ENCODE results near the gene DAPP1.
"Not testable (repeated sequence)": the region's sequence is repeated elsewhere in the genome, so short reads cannot be mapped to it uniquely, and the experiment has no call there.

The DAPP1 gene

GRCh38 chr4:99828477-99828876, 11.8 kb downstream of the DAPP1 start:
- POLR2A ChIA-PET, result no interaction called here
- no peaks in the 10 kb centered on the region for H3K9me3 ChIP-seq (ENCODE audit: control extremely low read depth in 1 of 5, control insufficient read depth in 4 of 5, insufficient read depth in 2 of 5, low read depth in 1 of 5, low read length in 4 of 5)
- H3K4me1 ChIP-seq (ENCODE audit: control extremely low read depth in 1 of 4, control insufficient read depth in 4 of 4, insufficient read depth in 4 of 4, low read length in 3 of 4), result no peaks in the 10 kb centered on the region
- no peak for DNase-seq
- no peaks in the 10 kb centered on the region for H3K36me3 ChIP-seq (ENCODE audit: control insufficient read depth in 4 of 4, insufficient read depth in 4 of 4, low read length in 3 of 4)
- CTCF ChIA-PET, result interaction anchor here (0.9 to 1.6 kb wide), 3 partner anchors 10 to 18 kb away, joined by 3 to 7 read pairs (median 4); no protein-coding TSS in a partner anchor
- no peaks in the 10 kb centered on the region for H3K27me3 ChIP-seq (replicated peaks in 2 of 5; ENCODE audit: control insufficient read depth in 4 of 5, insufficient read depth in 5 of 5, low read length in 4 of 5)
- no peak overlapping the region for H3K4me3 ChIP-seq (ENCODE audit: control insufficient read depth in 1 of 7, extremely low read depth in 1 of 7, insufficient read depth in 4 of 7, low read depth in 2 of 7, low read length in 6 of 7)
- no peak overlapping the region for H3K27ac ChIP-seq (ENCODE audit: insufficient read depth in 1 of 2, low read depth in 1 of 2, low read length in 2 of 2, poor library complexity in 1 of 2, severe bottlenecking in 2 of 2)
- WGBS (ENCODE audit: insufficient coverage), result 80% methylated on average over 1 of the region's 1 CpG

- H3K9me3 ChIP-seq (ENCODE audit: control extremely low read depth in 1 of 5, control insufficient read depth in 4 of 5, insufficient read depth in 2 of 5, low read depth in 1 of 5, low read length in 4 of 5); H3K27me3 ChIP-seq (replicated peaks in 2 of 5; ENCODE audit: control insufficient read depth in 4 of 5, insufficient read depth in 5 of 5, low read length in 4 of 5); POLR2A ChIA-PET; H3K27ac ChIP-seq (ENCODE audit: insufficient read depth in 1 of 2, low read depth in 1 of 2, low read length in 2 of 2, poor library complexity in 1 of 2, severe bottlenecking in 2 of 2); H3K4me3 ChIP-seq (ENCODE audit: control insufficient read depth in 1 of 7, extremely low read depth in 1 of 7, insufficient read depth in 4 of 7, low read depth in 2 of 7, low read length in 6 of 7); H3K36me3 ChIP-seq (ENCODE audit: control insufficient read depth in 4 of 4, insufficient read depth in 4 of 4, low read length in 3 of 4); H3K4me1 ChIP-seq (ENCODE audit: control extremely low read depth in 1 of 4, control insufficient read depth in 4 of 4, insufficient read depth in 4 of 4, low read length in 3 of 4); DNase-seq: not testable (repeated sequence)
- WGBS (ENCODE audit: insufficient coverage), result 100% methylated on average over 2 of the region's 5 CpGs
- CTCF ChIA-PET, result interaction anchor here (1.8 to 2.0 kb wide), 2 partner anchors 18 to 23 kb away, joined by 7 read pairs; no protein-coding TSS in a partner anchor
These were observed 13.4 kb downstream of the DAPP1 start for GRCh38 chr4:99830051-99830450.

GRCh38 chr4:99832321-99832720, 15.7 kb downstream of the DAPP1 start:
- CTCF ChIA-PET, result interaction anchor here (0.9 kb wide), 1 partner anchor 10 kb away, joined by 3 read pairs; no protein-coding TSS in a partner anchor
- POLR2A ChIA-PET, result no interaction called here

GRCh38 chr4:99832758-99833157, 16.1 kb downstream of the DAPP1 start:
- Histone ChIP-seq H3K4me3 (ENCODE audit: control insufficient read depth in 1 of 7, extremely low read depth in 1 of 7, insufficient read depth in 4 of 7, low read depth in 2 of 7, low read length in 6 of 7) (no peak overlapping the region), H3K4me1 (ENCODE audit: control extremely low read depth in 1 of 4, control insufficient read depth in 4 of 4, insufficient read depth in 4 of 4, low read length in 3 of 4) (no peaks in the 10 kb centered on the region), H3K9me3 (ENCODE audit: control extremely low read depth in 1 of 5, control insufficient read depth in 4 of 5, insufficient read depth in 2 of 5, low read depth in 1 of 5, low read length in 4 of 5) (no peaks in the 10 kb centered on the region), H3K27me3 (replicated peaks in 2 of 5; ENCODE audit: control insufficient read depth in 4 of 5, insufficient read depth in 5 of 5, low read length in 4 of 5) (no peaks in the 10 kb centered on the region), H3K27ac (ENCODE audit: insufficient read depth in 1 of 2, low read depth in 1 of 2, low read length in 2 of 2, poor library complexity in 1 of 2, severe bottlenecking in 2 of 2) (no peak overlapping the region), H3K36me3 (ENCODE audit: control insufficient read depth in 4 of 4, insufficient read depth in 4 of 4, low read length in 3 of 4) (peaks cover 0 to 22% (median 17%) of the 10 kb centered on the region in 4 experiments)
- ChIA-PET CTCF (interaction anchor here (0.9 to 1.5 kb wide), 3 partner anchors 10 to 21 kb away, joined by 3 to 9 read pairs (median 3); no protein-coding TSS in a partner anchor), POLR2A (no interaction called here)
- no CpG with 5 or more reads among the region's 3 CpGs for WGBS (ENCODE audit: insufficient coverage)
- no peak for DNase-seq

More at GRCh38 chr4:99832321-99832720, 15.7 kb downstream of the DAPP1 start:
- no peaks in the 10 kb centered on the region for H3K4me1 ChIP-seq (ENCODE audit: control extremely low read depth in 1 of 4, control insufficient read depth in 4 of 4, insufficient read depth in 4 of 4, low read length in 3 of 4)
- no peak overlapping the region for H3K4me3 ChIP-seq (ENCODE audit: control insufficient read depth in 1 of 7, extremely low read depth in 1 of 7, insufficient read depth in 4 of 7, low read depth in 2 of 7, low read length in 6 of 7)
- DNase-seq, result no peak
- no peaks in the 10 kb centered on the region for H3K27me3 ChIP-seq (replicated peaks in 2 of 5; ENCODE audit: control insufficient read depth in 4 of 5, insufficient read depth in 5 of 5, low read length in 4 of 5)
- H3K27ac ChIP-seq (ENCODE audit: insufficient read depth in 1 of 2, low read depth in 1 of 2, low read length in 2 of 2, poor library complexity in 1 of 2, severe bottlenecking in 2 of 2), result no peak overlapping the region
- peaks cover 0 to 22% (median 17%) of the 10 kb centered on the region in 4 experiments for H3K36me3 ChIP-seq (ENCODE audit: control insufficient read depth in 4 of 4, insufficient read depth in 4 of 4, low read length in 3 of 4)
- H3K9me3 ChIP-seq (ENCODE audit: control extremely low read depth in 1 of 5, control insufficient read depth in 4 of 5, insufficient read depth in 2 of 5, low read depth in 1 of 5, low read length in 4 of 5), result no peaks in the 10 kb centered on the region

- ChIA-PET POLR2A (no interaction called here), CTCF (interaction anchor here (0.8 to 1.5 kb wide), 3 partner anchors 9 to 22 kb away, joined by 3 to 9 read pairs (median 3); no protein-coding TSS in a partner anchor)
- H3K36me3 ChIP-seq (ENCODE audit: control insufficient read depth in 4 of 4, insufficient read depth in 4 of 4, low read length in 3 of 4), result peaks cover 0 to 28% (median 19%) of the 10 kb centered on the region in 4 experiments
- no peak overlapping the region for H3K4me3 ChIP-seq (ENCODE audit: control insufficient read depth in 1 of 7, extremely low read depth in 1 of 7, insufficient read depth in 4 of 7, low read depth in 2 of 7, low read length in 6 of 7)
- no peak overlapping the region for H3K27ac ChIP-seq (ENCODE audit: insufficient read depth in 1 of 2, low read depth in 1 of 2, low read length in 2 of 2, poor library complexity in 1 of 2, severe bottlenecking in 2 of 2)
- 100% methylated on average over 2 of the region's 5 CpGs for WGBS (ENCODE audit: insufficient coverage)
- H3K27me3 ChIP-seq (replicated peaks in 2 of 5; ENCODE audit: control insufficient read depth in 4 of 5, insufficient read depth in 5 of 5, low read length in 4 of 5), result no peaks in the 10 kb centered on the region
- H3K9me3 ChIP-seq (ENCODE audit: control extremely low read depth in 1 of 5, control insufficient read depth in 4 of 5, insufficient read depth in 2 of 5, low read depth in 1 of 5, low read length in 4 of 5), result no peaks in the 10 kb centered on the region
- no peaks in the 10 kb centered on the region for H3K4me1 ChIP-seq (ENCODE audit: control extremely low read depth in 1 of 4, control insufficient read depth in 4 of 4, insufficient read depth in 4 of 4, low read length in 3 of 4)
- DNase-seq, result no peak
These were observed 17.1 kb downstream of the DAPP1 start for GRCh38 chr4:99833756-99834155.

- ChIA-PET CTCF (interaction anchor here (1.2 to 1.8 kb wide), 3 partner anchors 10 to 23 kb away, joined by 3 to 9 read pairs (median 3); no protein-coding TSS in a partner anchor), POLR2A (no interaction called here)
- no peaks in the 10 kb centered on the region for H3K4me1 ChIP-seq (ENCODE audit: control extremely low read depth in 1 of 4, control insufficient read depth in 4 of 4, insufficient read depth in 4 of 4, low read length in 3 of 4)
- peaks cover 0 to 33% (median 21%) of the 10 kb centered on the region in 4 experiments for H3K36me3 ChIP-seq (ENCODE audit: control insufficient read depth in 4 of 4, insufficient read depth in 4 of 4, low read length in 3 of 4)
- H3K4me3 ChIP-seq (ENCODE audit: control insufficient read depth in 1 of 7, extremely low read depth in 1 of 7, insufficient read depth in 4 of 7, low read depth in 2 of 7, low read length in 6 of 7), result no peak overlapping the region
- whole genome bisulfite sequencing (ENCODE audit: insufficient coverage), result 99% methylated on average over 7 of the region's 7 CpGs
- H3K27me3 ChIP-seq (replicated peaks in 2 of 5; ENCODE audit: control insufficient read depth in 4 of 5, insufficient read depth in 5 of 5, low read length in 4 of 5), result no peaks in the 10 kb centered on the region
- no peaks in the 10 kb centered on the region for H3K9me3 ChIP-seq (ENCODE audit: control extremely low read depth in 1 of 5, control insufficient read depth in 4 of 5, insufficient read depth in 2 of 5, low read depth in 1 of 5, low read length in 4 of 5)
- H3K27ac ChIP-seq (ENCODE audit: insufficient read depth in 1 of 2, low read depth in 1 of 2, low read length in 2 of 2, poor library complexity in 1 of 2, severe bottlenecking in 2 of 2), result no peak overlapping the region
- no peak for DNase-seq
These were observed 17.9 kb downstream of the DAPP1 start for GRCh38 chr4:99834569-99834968.

- DNase-seq, result no peak
- no peak overlapping the region for H3K27ac ChIP-seq (ENCODE audit: insufficient read depth in 1 of 2, low read depth in 1 of 2, low read length in 2 of 2, poor library complexity in 1 of 2, severe bottlenecking in 2 of 2)
These were observed 19.3 kb downstream of the DAPP1 start for GRCh38 chr4:99835942-99836341.

More at GRCh38 chr4:99835942-99836341, 19.3 kb downstream of the DAPP1 start:
- WGBS (ENCODE audit: insufficient coverage), result 100% methylated on average over 2 of the region's 2 CpGs
- H3K4me1 ChIP-seq (ENCODE audit: control extremely low read depth in 1 of 4, control insufficient read depth in 4 of 4, insufficient read depth in 4 of 4, low read length in 3 of 4), result no peaks in the 10 kb centered on the region
- ChIA-PET CTCF (interaction anchor here (1.1 to 1.8 kb wide), 6 partner anchors 12 to 84 kb away, joined by 3 to 4 read pairs (median 3); no protein-coding TSS in a partner anchor), POLR2A (no interaction called here)
- H3K9me3 ChIP-seq (ENCODE audit: control extremely low read depth in 1 of 5, control insufficient read depth in 4 of 5, insufficient read depth in 2 of 5, low read depth in 1 of 5, low read length in 4 of 5), result no peaks in the 10 kb centered on the region
- H3K4me3 ChIP-seq (ENCODE audit: control insufficient read depth in 1 of 7, extremely low read depth in 1 of 7, insufficient read depth in 4 of 7, low read depth in 2 of 7, low read length in 6 of 7), result no peak overlapping the region
- H3K36me3 ChIP-seq (ENCODE audit: control insufficient read depth in 4 of 4, insufficient read depth in 4 of 4, low read length in 3 of 4), result peaks cover 0 to 33% (median 24%) of the 10 kb centered on the region in 4 experiments
- H3K27me3 ChIP-seq (replicated peaks in 2 of 5; ENCODE audit: control insufficient read depth in 4 of 5, insufficient read depth in 5 of 5, low read length in 4 of 5), result no peaks in the 10 kb centered on the region
